ENCODE results near the gene NCKAP5L.
"Not testable (repeated sequence)": the region's sequence is repeated elsewhere in the genome, so short reads cannot be mapped to it uniquely, and the experiment has no call there.

The NCKAP5L gene

GRCh38 chr12:49800421-49801140 is 27.6 kb downstream of the NCKAP5L start:
- no peak for DNase-seq (ENCODE audit: low read depth in 2 of 2)

GRCh38 chr12:49798934-49799333 is 29.3 kb downstream of the NCKAP5L start:
- no peak for DNase-seq (ENCODE audit: low read depth in 2 of 2)

GRCh38 chr12:49798248-49798647 is 30.0 kb downstream of the NCKAP5L start:
- DNase-seq (ENCODE audit: low read depth in 2 of 2) = no peak

- no peak for DNase-seq (ENCODE audit: low read depth in 2 of 2)
These were observed 30.8 kb downstream of the NCKAP5L start for GRCh38 chr12:49797449-49797776.

GRCh38 chr12:49796606-49797448 is 31.4 kb downstream of the NCKAP5L start:
- no peak for DNase-seq (ENCODE audit: low read depth in 2 of 2)

GRCh38 chr12:49796155-49796554 is 32.1 kb downstream of the NCKAP5L start:
- no peak for DNase-seq (ENCODE audit: low read depth in 2 of 2)

- no peak for DNase-seq (ENCODE audit: low read depth in 2 of 2)
These were observed 32.5 kb downstream of the NCKAP5L start for GRCh38 chr12:49795654-49796105.

GRCh38 chr12:49794811-49795653 is 33.2 kb downstream of the NCKAP5L start:
- DNase-seq (ENCODE audit: low read depth in 2 of 2) = no peak

- DNase-seq (ENCODE audit: low read depth in 2 of 2) = no peak
These were observed 34.2 kb downstream of the NCKAP5L start for GRCh38 chr12:49794021-49794420.

- DNase-seq (ENCODE audit: low read depth in 2 of 2) = no peak
These were observed 34.6 kb downstream of the NCKAP5L start for GRCh38 chr12:49793620-49794019.

GRCh38 chr12:49792976-49793580 is 35.1 kb downstream of the NCKAP5L start:
- DNase-seq (ENCODE audit: low read depth in 2 of 2) = no peak

GRCh38 chr12:49792181-49792970 is 35.8 kb downstream of the NCKAP5L start:
- DNase-seq (ENCODE audit: low read depth in 2 of 2) = no peak

- DNase-seq (ENCODE audit: low read depth in 2 of 2) = no peak
These were observed 36.5 kb downstream of the NCKAP5L start for GRCh38 chr12:49791700-49792099.

GRCh38 chr12:49790741-49791555 is 37.3 kb downstream of the NCKAP5L start:
- DNase-seq (ENCODE audit: low read depth in 2 of 2) = no peak

- DNase-seq (ENCODE audit: low read depth in 2 of 2) = no peak
These were observed 38.2 kb downstream of the NCKAP5L start for GRCh38 chr12:49789992-49790391.

GRCh38 chr12:49787672-49788071 is 40.5 kb downstream of the NCKAP5L start:
- DNase-seq (ENCODE audit: low read depth in 2 of 2) = no peak

GRCh38 chr12:49784756-49785409 is 43.3 kb downstream of the NCKAP5L start:
- DNase-seq (ENCODE audit: low read depth in 2 of 2) = no peak

GRCh38 chr12:49783917-49784676 is 44.1 kb downstream of the NCKAP5L start:
- no peak for DNase-seq (ENCODE audit: low read depth in 2 of 2)

- DNase-seq (ENCODE audit: low read depth in 2 of 2) = not testable (repeated sequence)
These were observed 47.3 kb downstream of the NCKAP5L start for GRCh38 chr12:49780914-49781313.
